ENCODE results near the gene SNX33.

Gene SNX33

GRCh38 chr15:75693501-75694240, 46.0 kb downstream of the SNX33 start (continued):
- TF ChIP-seq GLIS3 (CRISPR knock-in tag; IDR thresholded peaks at IDR 0.05): no peak

DNA sequence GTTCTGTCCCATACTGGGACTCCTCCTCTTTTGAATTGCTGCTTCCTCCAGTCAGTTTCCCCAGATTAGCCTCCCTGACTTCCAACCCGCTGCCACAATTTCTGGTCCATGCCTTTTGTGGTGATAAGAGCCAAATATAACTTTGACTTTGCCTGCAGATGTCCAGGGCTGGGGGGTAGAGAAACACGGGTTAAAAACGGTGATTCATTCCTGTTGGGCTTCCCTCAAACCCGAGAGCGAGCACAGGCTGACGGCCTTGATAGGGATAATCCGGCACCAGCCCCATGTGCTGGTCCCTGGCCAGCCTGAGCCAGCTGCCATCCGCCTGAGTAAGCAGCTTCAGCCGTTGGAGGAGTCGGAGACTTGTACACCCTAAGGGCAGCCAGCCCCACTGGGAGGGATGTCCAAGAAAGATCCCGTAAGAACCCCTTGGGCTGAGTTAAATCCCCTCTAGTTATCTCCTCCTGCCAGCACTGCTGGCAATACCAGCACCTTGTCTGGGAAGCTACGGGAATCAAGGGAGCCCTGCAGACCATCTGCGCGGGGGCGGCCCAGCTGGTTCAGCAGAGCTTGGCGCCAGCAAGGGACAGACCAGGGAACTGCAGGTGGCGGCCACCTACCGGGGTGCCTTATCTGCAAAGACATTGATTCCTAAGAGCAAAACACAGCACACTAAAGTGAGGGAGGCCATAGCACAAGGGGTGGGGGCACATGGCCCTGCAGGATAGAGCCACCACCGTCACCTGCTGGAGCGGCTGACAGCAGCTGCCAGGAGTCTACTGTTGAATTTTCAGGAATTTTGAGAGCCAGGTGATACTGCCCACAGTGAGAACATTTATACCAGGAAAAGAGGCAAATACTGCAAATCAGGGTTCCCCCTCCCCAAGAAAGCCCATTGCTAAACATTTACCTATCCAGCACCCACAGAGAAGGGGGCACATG, 46.8 kb downstream of the SNX33 start:
- ATAC-seq: peak; percentile 97
- no peak for TF ChIP-seq GLIS3 (CRISPR knock-in tag; IDR thresholded peaks at IDR 0.05)
- peak; percentile 58; the same call in 1 of the 2 replicates for TF ChIP-seq TCF4 (CRISPR knock-in tag; IDR thresholded peaks at IDR 0.05; ENCODE audit: borderline replicate concordance)

DNA sequence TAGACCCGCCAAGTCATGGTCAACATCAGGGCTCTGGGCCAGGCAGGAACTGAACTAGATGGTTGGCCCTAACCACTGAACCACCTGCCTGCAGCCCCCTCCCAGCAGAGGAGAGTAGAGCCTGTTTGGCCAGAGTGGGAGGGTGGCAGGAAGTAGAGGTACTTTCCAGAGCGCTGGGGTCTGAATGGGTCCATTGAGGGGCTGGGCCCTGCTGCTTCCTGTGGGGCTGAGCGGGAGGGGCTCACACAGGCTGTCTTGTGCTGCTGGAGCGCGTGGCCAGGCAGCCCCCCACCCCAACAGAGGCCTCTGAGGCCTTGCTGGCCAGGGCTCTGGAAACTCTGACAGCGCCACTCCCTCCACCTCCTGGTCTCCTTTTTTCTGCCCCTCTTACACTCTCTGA, 47.5 kb downstream of the SNX33 start:
- ATAC-seq: no peak
- TF ChIP-seq RARB (CRISPR knock-in tag; IDR thresholded peaks at IDR 0.05) (no peak), ZC3H10 (CRISPR knock-in tag; IDR thresholded peaks at IDR 0.05) (no peak), ZFP30 (CRISPR knock-in tag; IDR thresholded peaks at IDR 0.05) (no peak), TOX (CRISPR knock-in tag; IDR thresholded peaks at IDR 0.05; ENCODE audit: borderline replicate concordance) (no peak), ZNF565 (CRISPR knock-in tag; conservative IDR thresholded peaks at IDR 0.05; ENCODE audit: low read depth) (no peak), GLIS3 (CRISPR knock-in tag; IDR thresholded peaks at IDR 0.05) (no peak), ESRRG (CRISPR knock-in tag; IDR thresholded peaks at IDR 0.05) (no peak), CSRNP3 (CRISPR knock-in tag; IDR thresholded peaks at IDR 0.05) (no peak), ZNF70 (CRISPR knock-in tag; IDR thresholded peaks at IDR 0.05) (no peak), ARNTL (CRISPR knock-in tag; IDR thresholded peaks at IDR 0.05; ENCODE audit: borderline replicate concordance, low read depth) (no peak), ISL1 (CRISPR knock-in tag; IDR thresholded peaks at IDR 0.05) (no peak), TCF4 (CRISPR knock-in tag; IDR thresholded peaks at IDR 0.05; ENCODE audit: borderline replicate concordance) (no peak)
- TF ChIP-seq, protein P1, sequence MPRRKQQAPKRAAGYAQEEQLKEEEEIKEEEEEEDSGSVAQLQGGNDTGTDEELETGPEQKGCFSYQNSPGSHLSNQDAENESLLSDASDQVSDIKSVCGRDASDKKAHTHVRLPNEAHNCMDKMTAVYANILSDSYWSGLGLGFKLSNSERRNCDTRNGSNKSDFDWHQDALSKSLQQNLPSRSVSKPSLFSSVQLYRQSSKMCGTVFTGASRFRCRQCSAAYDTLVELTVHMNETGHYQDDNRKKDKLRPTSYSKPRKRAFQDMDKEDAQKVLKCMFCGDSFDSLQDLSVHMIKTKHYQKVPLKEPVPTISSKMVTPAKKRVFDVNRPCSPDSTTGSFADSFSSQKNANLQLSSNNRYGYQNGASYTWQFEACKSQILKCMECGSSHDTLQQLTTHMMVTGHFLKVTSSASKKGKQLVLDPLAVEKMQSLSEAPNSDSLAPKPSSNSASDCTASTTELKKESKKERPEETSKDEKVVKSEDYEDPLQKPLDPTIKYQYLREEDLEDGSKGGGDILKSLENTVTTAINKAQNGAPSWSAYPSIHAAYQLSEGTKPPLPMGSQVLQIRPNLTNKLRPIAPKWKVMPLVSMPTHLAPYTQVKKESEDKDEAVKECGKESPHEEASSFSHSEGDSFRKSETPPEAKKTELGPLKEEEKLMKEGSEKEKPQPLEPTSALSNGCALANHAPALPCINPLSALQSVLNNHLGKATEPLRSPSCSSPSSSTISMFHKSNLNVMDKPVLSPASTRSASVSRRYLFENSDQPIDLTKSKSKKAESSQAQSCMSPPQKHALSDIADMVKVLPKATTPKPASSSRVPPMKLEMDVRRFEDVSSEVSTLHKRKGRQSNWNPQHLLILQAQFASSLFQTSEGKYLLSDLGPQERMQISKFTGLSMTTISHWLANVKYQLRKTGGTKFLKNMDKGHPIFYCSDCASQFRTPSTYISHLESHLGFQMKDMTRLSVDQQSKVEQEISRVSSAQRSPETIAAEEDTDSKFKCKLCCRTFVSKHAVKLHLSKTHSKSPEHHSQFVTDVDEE (CRISPR knock-in tag; IDR thresholded peaks at IDR 0.05): no peak
- TF ChIP-seq, protein P2, sequence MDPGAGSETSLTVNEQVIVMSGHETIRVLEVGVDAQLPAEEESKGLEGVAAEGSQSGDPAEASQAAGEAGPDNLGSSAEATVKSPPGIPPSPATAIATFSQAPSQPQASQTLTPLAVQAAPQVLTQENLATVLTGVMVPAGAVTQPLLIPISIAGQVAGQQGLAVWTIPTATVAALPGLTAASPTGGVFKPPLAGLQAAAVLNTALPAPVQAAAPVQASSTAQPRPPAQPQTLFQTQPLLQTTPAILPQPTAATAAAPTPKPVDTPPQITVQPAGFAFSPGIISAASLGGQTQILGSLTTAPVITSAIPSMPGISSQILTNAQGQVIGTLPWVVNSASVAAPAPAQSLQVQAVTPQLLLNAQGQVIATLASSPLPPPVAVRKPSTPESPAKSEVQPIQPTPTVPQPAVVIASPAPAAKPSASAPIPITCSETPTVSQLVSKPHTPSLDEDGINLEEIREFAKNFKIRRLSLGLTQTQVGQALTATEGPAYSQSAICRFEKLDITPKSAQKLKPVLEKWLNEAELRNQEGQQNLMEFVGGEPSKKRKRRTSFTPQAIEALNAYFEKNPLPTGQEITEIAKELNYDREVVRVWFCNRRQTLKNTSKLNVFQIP (CRISPR knock-in tag; IDR thresholded peaks at IDR 0.05; ENCODE audit: borderline replicate concordance, low read depth): no peak

- no peak for ATAC-seq
- TF ChIP-seq, protein P3, sequence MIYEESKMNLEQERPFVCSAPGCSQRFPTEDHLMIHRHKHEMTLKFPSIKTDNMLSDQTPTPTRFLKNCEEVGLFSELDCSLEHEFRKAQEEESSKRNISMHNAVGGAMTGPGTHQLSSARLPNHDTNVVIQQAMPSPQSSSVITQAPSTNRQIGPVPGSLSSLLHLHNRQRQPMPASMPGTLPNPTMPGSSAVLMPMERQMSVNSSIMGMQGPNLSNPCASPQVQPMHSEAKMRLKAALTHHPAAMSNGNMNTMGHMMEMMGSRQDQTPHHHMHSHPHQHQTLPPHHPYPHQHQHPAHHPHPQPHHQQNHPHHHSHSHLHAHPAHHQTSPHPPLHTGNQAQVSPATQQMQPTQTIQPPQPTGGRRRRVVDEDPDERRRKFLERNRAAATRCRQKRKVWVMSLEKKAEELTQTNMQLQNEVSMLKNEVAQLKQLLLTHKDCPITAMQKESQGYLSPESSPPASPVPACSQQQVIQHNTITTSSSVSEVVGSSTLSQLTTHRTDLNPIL (CRISPR knock-in tag; IDR thresholded peaks at IDR 0.05; ENCODE audit: low read depth): no peak
- TF ChIP-seq ESRRG (CRISPR knock-in tag; IDR thresholded peaks at IDR 0.05) (no peak), GLIS3 (CRISPR knock-in tag; IDR thresholded peaks at IDR 0.05) (no peak), ZNF565 (CRISPR knock-in tag; conservative IDR thresholded peaks at IDR 0.05; ENCODE audit: low read depth) (no peak), ZNF8 (CRISPR knock-in tag; IDR thresholded peaks at IDR 0.05) (no peak), OSR1 (CRISPR knock-in tag; IDR thresholded peaks at IDR 0.05) (no peak), PPARA (CRISPR knock-in tag; IDR thresholded peaks at IDR 0.05; ENCODE audit: borderline replicate concordance) (no peak), ZFP30 (CRISPR knock-in tag; IDR thresholded peaks at IDR 0.05) (no peak), ARNTL (CRISPR knock-in tag; IDR thresholded peaks at IDR 0.05; ENCODE audit: borderline replicate concordance, low read depth) (no peak), RARB (CRISPR knock-in tag; IDR thresholded peaks at IDR 0.05) (no peak), TOX (CRISPR knock-in tag; IDR thresholded peaks at IDR 0.05; ENCODE audit: borderline replicate concordance) (no peak)
These were observed 48.1 kb downstream of the SNX33 start for GRCh38 chr15:75695634-75696310.

Measured in SK-N-SH treated with all-trans-retinoic acid at 6 μM for 48 hours (cell line).